PC-9 (cell line): ENCODE data around the gene NTN4.

Experiments
- EZH2 ChIP-seq: fragments of 200-600 bp; sonication (generic); IDR thresholded peaks from 2 replicates; pipeline ENCODE4 v1.8.0; 2017; ENCODE audit warnings: antibody characterized with exemption, low read depth
- TF ChIP-seq, protein P1 (sequence below): fragments of 200-600 bp; sonication (generic); conservative IDR thresholded peaks from 2 replicates; pipeline ENCODE4 v1.6.1; 2017; ENCODE audit warnings: mixed run types, antibody characterized with exemption, mild to moderate bottlenecking, moderate library complexity

DNA sequence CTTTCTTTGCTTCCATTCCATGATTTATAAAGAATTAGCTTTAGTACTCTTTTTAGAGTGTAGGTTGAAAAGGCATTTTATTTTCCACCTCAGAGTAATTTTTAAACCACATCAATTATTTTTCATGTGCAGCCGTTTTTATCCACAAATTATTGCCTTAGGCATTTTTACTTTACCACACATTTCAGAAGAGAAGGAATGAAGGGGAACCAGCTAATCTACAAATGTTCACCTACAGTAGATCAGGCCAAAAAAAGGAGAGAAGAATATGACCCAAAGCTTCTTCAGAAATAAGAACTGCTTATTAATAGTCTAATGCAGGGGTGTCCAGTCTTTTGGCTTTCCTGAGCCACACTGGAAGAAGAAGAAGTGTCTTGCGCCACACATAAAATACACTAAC, 19.8 kb upstream of the NTN4 start:
- TF ChIP-seq EZH2, result no peak
- TF ChIP-seq, protein P1, sequence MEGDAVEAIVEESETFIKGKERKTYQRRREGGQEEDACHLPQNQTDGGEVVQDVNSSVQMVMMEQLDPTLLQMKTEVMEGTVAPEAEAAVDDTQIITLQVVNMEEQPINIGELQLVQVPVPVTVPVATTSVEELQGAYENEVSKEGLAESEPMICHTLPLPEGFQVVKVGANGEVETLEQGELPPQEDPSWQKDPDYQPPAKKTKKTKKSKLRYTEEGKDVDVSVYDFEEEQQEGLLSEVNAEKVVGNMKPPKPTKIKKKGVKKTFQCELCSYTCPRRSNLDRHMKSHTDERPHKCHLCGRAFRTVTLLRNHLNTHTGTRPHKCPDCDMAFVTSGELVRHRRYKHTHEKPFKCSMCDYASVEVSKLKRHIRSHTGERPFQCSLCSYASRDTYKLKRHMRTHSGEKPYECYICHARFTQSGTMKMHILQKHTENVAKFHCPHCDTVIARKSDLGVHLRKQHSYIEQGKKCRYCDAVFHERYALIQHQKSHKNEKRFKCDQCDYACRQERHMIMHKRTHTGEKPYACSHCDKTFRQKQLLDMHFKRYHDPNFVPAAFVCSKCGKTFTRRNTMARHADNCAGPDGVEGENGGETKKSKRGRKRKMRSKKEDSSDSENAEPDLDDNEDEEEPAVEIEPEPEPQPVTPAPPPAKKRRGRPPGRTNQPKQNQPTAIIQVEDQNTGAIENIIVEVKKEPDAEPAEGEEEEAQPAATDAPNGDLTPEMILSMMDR, result no peak
